GM12801 (cell line): Measurements from ENCODE around the gene ATG16L2.

Source experiments
- CTCF ChIP-seq: IDR thresholded peaks from one replicate; pipeline ENCODE4 v1.5.1; 2011; ENCODE audit warnings: control low read depth; ENCODE audit not compliant: insufficient read length; ENCODE audit errors: extremely low read depth

Gene ATG16L2

GRCh38 chr11:72802822-72803221, 11.4 kb upstream of the ATG16L2 start:
- no peak for TF ChIP-seq CTCF

- TF ChIP-seq CTCF: no peak
These were observed 9.0 kb upstream of the ATG16L2 start for GRCh38 chr11:72805216-72805615.

GRCh38 chr11:72807021-72807693, 7.1 kb upstream of the ATG16L2 start:
- TF ChIP-seq CTCF: no peak

GRCh38 chr11:72807792-72808191, 6.4 kb upstream of the ATG16L2 start:
- no peak for TF ChIP-seq CTCF

GRCh38 chr11:72808331-72808798, 5.8 kb upstream of the ATG16L2 start:
- TF ChIP-seq CTCF: no peak

- no peak for TF ChIP-seq CTCF
These were observed 1.6 kb upstream of the ATG16L2 start for GRCh38 chr11:72812604-72812966.

- TF ChIP-seq CTCF: no peak
These were observed 1.1 kb upstream of the ATG16L2 start for GRCh38 chr11:72812967-72813739.
